ENCODE data around the gene TP53INP2. TPM values are rescaled to one million over a fixed set of nuclear protein-coding genes. Genes with fewer than 3 reads are reported as not detected.

Gene TP53INP2
- total RNA-seq, 1 experiment from 2014 or later = 20.6 TPM

DNA sequence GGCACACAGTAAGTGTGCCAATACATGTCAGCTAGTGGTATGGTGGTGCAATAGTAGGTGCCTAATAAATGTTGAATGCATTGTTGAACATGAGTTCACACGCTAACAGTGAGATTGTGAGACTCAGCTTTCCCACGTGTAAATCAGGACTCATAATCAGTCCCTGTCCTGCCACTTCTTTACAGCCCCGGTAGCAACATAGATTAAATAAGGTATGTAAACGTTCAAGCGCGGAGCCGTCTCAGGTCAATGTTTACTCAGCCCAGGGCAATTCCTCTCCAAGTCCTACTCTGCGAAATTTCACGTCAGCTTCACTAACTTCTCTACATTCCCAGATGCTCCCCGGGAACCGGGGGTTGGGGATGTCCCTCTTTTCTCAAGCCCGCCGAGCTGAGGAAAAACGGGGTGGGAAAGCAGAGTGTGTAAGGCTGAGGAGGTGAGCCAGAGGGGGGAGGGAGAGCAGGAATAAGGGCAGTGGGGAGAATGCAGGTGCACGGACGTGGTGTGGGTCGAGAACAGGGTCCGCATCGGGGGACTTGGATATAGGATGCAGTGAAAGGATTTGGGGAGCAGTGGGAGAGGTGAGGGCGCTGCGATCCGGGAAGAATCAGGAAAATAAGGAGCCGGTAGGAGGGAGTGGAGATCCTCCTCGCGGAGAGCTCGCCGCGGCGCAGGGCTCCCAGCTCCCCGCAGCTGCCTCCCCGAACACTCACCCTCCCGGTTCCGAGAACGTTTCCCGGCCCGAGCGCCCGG, 544 bp upstream of the TP53INP2 start:
- Histone ChIP-seq H3K27ac (ENCODE audit: low read length) (peak overlapping the region; percentile 51), H3K4me1 (ENCODE audit: control insufficient read depth, insufficient read depth, low read length) (peaks cover 8% of the 10 kb centered on the region), H3K9me3 (ENCODE audit: control insufficient read depth, insufficient read depth, low read depth, low read length) (no peaks in the 10 kb centered on the region), H3K36me3 (ENCODE audit: control insufficient read depth, insufficient read depth, low read length) (no peaks in the 10 kb centered on the region), H3K4me3 (ENCODE audit: low read depth in 2 of 2, low read length in 2 of 2) (peak overlapping the region; percentile 64 to 87), H3K27me3 (ENCODE audit: control insufficient read depth, insufficient read depth, low read length) (no peaks in the 10 kb centered on the region)
- BruUV-seq (replicated peaks) = TSS peak; percentile 94
- DNase-seq (ENCODE audit: low read depth, low spot score) (no peak), ATAC-seq (peak; percentile 18; the same call in 1 of the 2 replicates)
- CTCF ChIA-PET = interaction anchor here (0.5 kb wide), 1 partner anchor 177 kb away, joined by 4 read pairs; no protein-coding TSS in a partner anchor
- in situ Hi-C loops (cut with HindIII; ENCODE audit: low pct_unique_long_range_greater_than_20kb, low sequenced_read_pairs) = no loop called here
- POLR2A ChIA-PET = interaction anchor here (0.6 to 0.7 kb wide), 2 partner anchors 51 to 245 kb away, joined by 3 read pairs; no protein-coding TSS in a partner anchor
- intact Hi-C loops (cut with micrococcal nuclease; ENCODE audit: unreplicated experiment) = loop anchor here (10.0 kb wide), 1 partner anchor 139 kb away; no protein-coding TSS in a partner anchor
- TF ChIP-seq SIN3A (IDR thresholded peaks at IDR 0.05; ENCODE audit: borderline replicate concordance, insufficient read depth, low read depth, low read length) (no peak), POLR2AphosphoS5 (IDR thresholded peaks at IDR 0.05; ENCODE audit: low read depth, low read length) (no peak), REST (IDR thresholded peaks at IDR 0.05; ENCODE audit: insufficient read depth in 1 of 2, low read depth in 2 of 2, low read length in 1 of 2) (no peak), TCF7L2 (IDR thresholded peaks at IDR 0.05; ENCODE audit: low read depth, low read length) (no peak)
- TF ChIP-seq, protein P1, sequence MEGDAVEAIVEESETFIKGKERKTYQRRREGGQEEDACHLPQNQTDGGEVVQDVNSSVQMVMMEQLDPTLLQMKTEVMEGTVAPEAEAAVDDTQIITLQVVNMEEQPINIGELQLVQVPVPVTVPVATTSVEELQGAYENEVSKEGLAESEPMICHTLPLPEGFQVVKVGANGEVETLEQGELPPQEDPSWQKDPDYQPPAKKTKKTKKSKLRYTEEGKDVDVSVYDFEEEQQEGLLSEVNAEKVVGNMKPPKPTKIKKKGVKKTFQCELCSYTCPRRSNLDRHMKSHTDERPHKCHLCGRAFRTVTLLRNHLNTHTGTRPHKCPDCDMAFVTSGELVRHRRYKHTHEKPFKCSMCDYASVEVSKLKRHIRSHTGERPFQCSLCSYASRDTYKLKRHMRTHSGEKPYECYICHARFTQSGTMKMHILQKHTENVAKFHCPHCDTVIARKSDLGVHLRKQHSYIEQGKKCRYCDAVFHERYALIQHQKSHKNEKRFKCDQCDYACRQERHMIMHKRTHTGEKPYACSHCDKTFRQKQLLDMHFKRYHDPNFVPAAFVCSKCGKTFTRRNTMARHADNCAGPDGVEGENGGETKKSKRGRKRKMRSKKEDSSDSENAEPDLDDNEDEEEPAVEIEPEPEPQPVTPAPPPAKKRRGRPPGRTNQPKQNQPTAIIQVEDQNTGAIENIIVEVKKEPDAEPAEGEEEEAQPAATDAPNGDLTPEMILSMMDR (IDR thresholded peaks at IDR 0.05) = no peak

- no peaks in the 10 kb centered on the region for H3K9me3 ChIP-seq (ENCODE audit: control insufficient read depth, insufficient read depth, low read depth, low read length)
- intact Hi-C loops (cut with micrococcal nuclease; ENCODE audit: unreplicated experiment) (loop anchor here (10.0 kb wide), 1 partner anchor 140 kb away; no protein-coding TSS in a partner anchor), in situ Hi-C loops (cut with HindIII; ENCODE audit: low pct_unique_long_range_greater_than_20kb, low sequenced_read_pairs) (no loop called here)
- no peaks in the 10 kb centered on the region; the same call in 1 of the 2 replicates for H3K36me3 ChIP-seq (ENCODE audit: control insufficient read depth, insufficient read depth, low read length)
- no peak for ATAC-seq
- no TSS peak for BruUV-seq (replicated peaks)
- ChIA-PET CTCF (no interaction called here), POLR2A (no interaction called here)
- TF ChIP-seq REST (IDR thresholded peaks at IDR 0.05; ENCODE audit: insufficient read depth in 1 of 2, low read depth in 2 of 2, low read length in 1 of 2) (no peak), POLR2AphosphoS5 (IDR thresholded peaks at IDR 0.05; ENCODE audit: low read depth, low read length) (no peak), SIN3A (IDR thresholded peaks at IDR 0.05; ENCODE audit: borderline replicate concordance, insufficient read depth, low read depth, low read length) (no peak), TCF7L2 (IDR thresholded peaks at IDR 0.05; ENCODE audit: low read depth, low read length) (no peak)
- TF ChIP-seq, protein P1 (IDR thresholded peaks at IDR 0.05) = no peak
- H3K4me1 ChIP-seq (ENCODE audit: control insufficient read depth, insufficient read depth, low read length) = peaks cover 8% of the 10 kb centered on the region
- peak overlapping the region; percentile 64 to 87 for H3K4me3 ChIP-seq (ENCODE audit: low read depth in 2 of 2, low read length in 2 of 2)
- H3K27me3 ChIP-seq (ENCODE audit: control insufficient read depth, insufficient read depth, low read length) = no peaks in the 10 kb centered on the region
- H3K27ac ChIP-seq (ENCODE audit: low read length) = peak overlapping the region; percentile 78
- no peak for DNase-seq (ENCODE audit: low read depth, low spot score)
Measured at GRCh38 chr20:34705008-34705396, 858 bp downstream of the TP53INP2 start.

Measured in Panc1 (cell line).